Measurements from ENCODE around the gene ARMH3.
"Not testable (repeated sequence)": the region's sequence is repeated elsewhere in the genome, so short reads cannot be mapped to it uniquely, and the experiment has no call there.

ARMH3 gene

DNA sequence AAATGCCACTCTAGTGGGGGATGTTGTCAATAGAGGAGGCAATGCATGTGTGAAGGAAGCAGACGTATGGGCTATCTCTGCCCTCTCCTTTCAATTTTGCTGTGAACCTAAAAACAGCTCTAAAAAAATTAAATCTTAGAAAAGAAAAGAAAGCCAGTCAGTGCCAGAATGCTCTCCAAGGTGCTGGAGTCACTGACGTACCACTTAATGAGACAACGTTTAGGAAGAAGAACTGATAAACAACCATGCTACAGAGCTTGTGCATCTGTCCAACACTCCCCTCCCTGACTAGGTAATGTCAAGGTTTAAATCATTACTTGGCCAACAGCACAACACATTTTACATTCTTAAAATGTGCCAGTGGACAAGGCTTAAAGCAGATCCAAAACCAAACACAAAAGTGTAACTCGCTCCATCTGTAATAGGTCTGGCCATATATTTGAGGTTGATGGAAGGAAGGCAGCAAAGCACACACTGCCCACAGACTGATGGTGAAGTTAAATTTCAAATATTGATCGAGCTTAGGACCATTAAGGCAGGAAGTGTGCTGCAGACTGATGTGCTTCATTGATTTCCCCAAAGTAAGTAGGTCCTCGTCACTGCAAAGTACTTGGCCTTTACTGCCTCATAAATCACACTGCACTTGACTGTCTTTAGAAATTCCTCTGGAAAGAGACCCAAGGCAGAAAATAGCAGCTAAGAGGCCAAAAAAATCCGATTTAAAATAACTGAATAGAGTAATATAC lies 15.5 kb downstream of the ARMH3 start:
- TF ChIP-seq, protein P1, sequence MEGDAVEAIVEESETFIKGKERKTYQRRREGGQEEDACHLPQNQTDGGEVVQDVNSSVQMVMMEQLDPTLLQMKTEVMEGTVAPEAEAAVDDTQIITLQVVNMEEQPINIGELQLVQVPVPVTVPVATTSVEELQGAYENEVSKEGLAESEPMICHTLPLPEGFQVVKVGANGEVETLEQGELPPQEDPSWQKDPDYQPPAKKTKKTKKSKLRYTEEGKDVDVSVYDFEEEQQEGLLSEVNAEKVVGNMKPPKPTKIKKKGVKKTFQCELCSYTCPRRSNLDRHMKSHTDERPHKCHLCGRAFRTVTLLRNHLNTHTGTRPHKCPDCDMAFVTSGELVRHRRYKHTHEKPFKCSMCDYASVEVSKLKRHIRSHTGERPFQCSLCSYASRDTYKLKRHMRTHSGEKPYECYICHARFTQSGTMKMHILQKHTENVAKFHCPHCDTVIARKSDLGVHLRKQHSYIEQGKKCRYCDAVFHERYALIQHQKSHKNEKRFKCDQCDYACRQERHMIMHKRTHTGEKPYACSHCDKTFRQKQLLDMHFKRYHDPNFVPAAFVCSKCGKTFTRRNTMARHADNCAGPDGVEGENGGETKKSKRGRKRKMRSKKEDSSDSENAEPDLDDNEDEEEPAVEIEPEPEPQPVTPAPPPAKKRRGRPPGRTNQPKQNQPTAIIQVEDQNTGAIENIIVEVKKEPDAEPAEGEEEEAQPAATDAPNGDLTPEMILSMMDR (conservative IDR thresholded peaks at IDR 0.05), result no peak
- TF ChIP-seq ZFX (IDR thresholded peaks at IDR 0.05), result no peak
- no peak overlapping the region for H3K27ac ChIP-seq

- TF ChIP-seq ZFX (IDR thresholded peaks at IDR 0.05), result no peak
- TF ChIP-seq, protein P1 (conservative IDR thresholded peaks at IDR 0.05), result no peak
- H3K27ac ChIP-seq, result no peak overlapping the region
Observed at GRCh38 chr10:102038410-102038809, 17.6 kb downstream of the ARMH3 start.

- not testable (repeated sequence) for H3K27ac ChIP-seq
Observed at GRCh38 chr10:102035807-102036206, 20.2 kb downstream of the ARMH3 start.

- H3K27ac ChIP-seq, result no peak overlapping the region
- TF ChIP-seq, protein P1 (conservative IDR thresholded peaks at IDR 0.05), result no peak
- no peak for TF ChIP-seq ZFX (IDR thresholded peaks at IDR 0.05)
Observed at GRCh38 chr10:102033787-102034186, 22.2 kb downstream of the ARMH3 start.

DNA sequence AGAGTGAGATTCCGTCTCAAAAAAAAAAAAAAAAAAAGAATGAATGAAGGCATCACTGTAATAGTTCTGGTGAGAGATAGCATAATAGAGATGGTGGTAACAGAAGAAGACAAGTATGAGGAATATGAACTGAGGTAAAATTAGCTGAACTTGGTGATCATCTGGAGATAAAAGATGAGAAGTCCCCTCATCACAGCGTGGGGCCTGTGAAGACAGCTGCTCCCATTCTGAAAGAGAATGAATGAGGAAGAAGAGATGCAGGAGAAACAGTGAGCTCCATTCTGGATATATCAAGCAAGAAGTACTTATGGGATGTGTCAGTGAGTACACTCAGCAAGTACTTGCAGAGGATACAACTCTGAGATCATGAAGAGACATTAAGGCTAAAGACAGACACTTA lies 28.7 kb downstream of the ARMH3 start:
- no peak for TF ChIP-seq ZFX (IDR thresholded peaks at IDR 0.05)
- TF ChIP-seq, protein P1 (conservative IDR thresholded peaks at IDR 0.05), result no peak
- no peak overlapping the region for H3K27ac ChIP-seq

DNA sequence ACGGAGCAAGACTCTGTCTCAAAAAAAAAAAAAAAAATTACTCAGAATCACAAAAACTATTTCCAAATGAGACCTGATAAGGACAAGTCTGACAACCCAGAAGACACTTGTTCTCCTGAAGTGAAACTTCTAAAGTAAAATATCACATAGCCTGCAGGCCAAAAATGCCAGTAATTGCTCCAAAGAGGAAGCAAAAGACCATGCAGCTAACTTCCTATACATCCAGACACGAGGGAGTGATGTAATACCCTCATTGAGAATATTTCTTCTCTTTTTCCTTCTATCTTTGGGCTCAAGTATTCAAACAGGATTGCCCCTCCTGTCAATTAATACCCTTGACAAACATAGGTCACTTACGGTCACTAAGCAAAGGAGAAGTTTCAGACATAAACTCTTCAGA lies 31.2 kb downstream of the ARMH3 start:
- no peak overlapping the region for H3K27ac ChIP-seq
- TF ChIP-seq ZFX (IDR thresholded peaks at IDR 0.05), result no peak
- TF ChIP-seq, protein P1 (conservative IDR thresholded peaks at IDR 0.05), result no peak

GRCh38 chr10:102020938-102021337 lies 35.0 kb downstream of the ARMH3 start:
- TF ChIP-seq ZFX (IDR thresholded peaks at IDR 0.05), result no peak
- TF ChIP-seq, protein P1 (conservative IDR thresholded peaks at IDR 0.05), result no peak
- no peak overlapping the region for H3K27ac ChIP-seq

GRCh38 chr10:102017295-102017694 lies 38.7 kb downstream of the ARMH3 start:
- TF ChIP-seq ZFX (IDR thresholded peaks at IDR 0.05), result no peak
- TF ChIP-seq, protein P1 (conservative IDR thresholded peaks at IDR 0.05), result no peak
- no peak overlapping the region for H3K27ac ChIP-seq

Measured in C4-2B (cell line).